ENCODE results near the gene ADAMTS19. TPM values are rescaled to one million over a fixed set of nuclear protein-coding genes. Genes with fewer than 3 reads are reported as not detected.

ADAMTS19 gene
- total and polyA plus RNA-seq, 9 of the 15 experiments (the other 6 are each of a cell fraction or from before 2014, with no cell fraction given) = not detected

GRCh38 chr5:129445379-129445778 is 14.7 kb upstream of the ADAMTS19 start:
- TF ChIP-seq KHSRP (IDR thresholded peaks at IDR 0.05) (no peak), SETDB1 (IDR thresholded peaks at IDR 0.05; ENCODE audit: low read length) (no peak), SAFB (IDR thresholded peaks at IDR 0.05; ENCODE audit: borderline replicate concordance, low read depth, low read length) (no peak), ZKSCAN8 (CRISPR knock-in tag; IDR thresholded peaks at IDR 0.05) (no peak), ELK3 (CRISPR knock-in tag; IDR thresholded peaks at IDR 0.05) (no peak), ZBTB2 (IDR thresholded peaks at IDR 0.05) (no peak), MIER1 (IDR thresholded peaks at IDR 0.05; ENCODE audit: low read depth) (no peak), EWSR1 (IDR thresholded peaks at IDR 0.05; ENCODE audit: borderline replicate concordance, low read depth, partially characterized antibody) (no peak), ZEB2 (IDR thresholded peaks at IDR 0.05) (no peak), ZNF311 (CRISPR knock-in tag; IDR thresholded peaks at IDR 0.05) (no peak), SAFB2 (IDR thresholded peaks at IDR 0.05; ENCODE audit: borderline replicate concordance, low read depth, low read length, severe bottlenecking) (no peak), RCOR1 (IDR thresholded peaks at IDR 0.05; ENCODE audit: borderline replicate concordance in 1 of 2, low read depth in 2 of 2, low read length in 2 of 2) (no peak), ZNF274 (IDR thresholded peaks at IDR 0.05; ENCODE audit: borderline replicate concordance, low read depth, low read length) (no peak), ZNF644 (tag; IDR thresholded peaks at IDR 0.05; ENCODE audit: low read depth) (no peak), SOX6 (IDR thresholded peaks at IDR 0.05) (no peak), E2F5 (CRISPR knock-in tag; IDR thresholded peaks at IDR 0.05) (no peak), PHTF2 (CRISPR knock-in tag; IDR thresholded peaks at IDR 0.05) (no peak), FOS (IDR thresholded peaks at IDR 0.05; ENCODE audit: extremely low read depth, insufficient read length) (no peak), ZNF780A (CRISPR knock-in tag; IDR thresholded peaks at IDR 0.05) (no peak)
- in situ Hi-C loops (cut with MboI) = no loop called here
- CTCF ChIA-PET (ENCODE audit: low intra/inter-chr PET ratio) = no interaction called here
- POLR2A ChIA-PET = no interaction called here
- Histone ChIP-seq H3K9me1 (ENCODE audit: control insufficient read depth, insufficient read depth, low read length) (no peaks in the 10 kb centered on the region), H2AFZ (ENCODE audit: low read depth, low read length) (no peak overlapping the region), H3K4me1 (replicated peaks in 1 of 2; ENCODE audit: control insufficient read depth in 2 of 2, insufficient read depth in 2 of 2, low read length in 2 of 2) (no peaks in the 10 kb centered on the region), H3K4me2 (ENCODE audit: insufficient read depth, low read length) (no peak overlapping the region), H3K9ac (ENCODE audit: insufficient read depth in 1 of 2, low read depth in 2 of 2, low read length in 2 of 2) (no peak overlapping the region), H3K36me3 (ENCODE audit: control insufficient read depth, insufficient read depth, low read length) (no peaks in the 10 kb centered on the region), H3K27ac (ENCODE audit: extremely low read depth, low read depth, low read length) (no peak overlapping the region), H4K20me1 (replicated peaks; ENCODE audit: control insufficient read depth, insufficient read depth, low read length) (no peaks in the 10 kb centered on the region), H3K79me2 (ENCODE audit: control insufficient read depth, insufficient read depth, low read length) (no peaks in the 10 kb centered on the region), H3K27me3 (ENCODE audit: control insufficient read depth in 2 of 2, insufficient read depth in 2 of 2, low read length in 2 of 2) (no peaks in the 10 kb centered on the region), H3K9me3 (replicated peaks; ENCODE audit: control insufficient read depth, insufficient read depth, low read depth, low read length) (peaks cover 4% of the 10 kb centered on the region; the same call in 1 of the 2 replicates), H3K4me3 (no peak overlapping the region)
- WGBS (ENCODE audit: insufficient coverage, low coverage, missing lambda C conversion rate) = 0% methylated on average over 2 of the region's 2 CpGs
- FAIRE-seq = no peak
- DNase-seq (ENCODE audit: extremely low read depth in 1 of 4, low spot score in 3 of 4) = no peak
- intact Hi-C loops (cut with micrococcal nuclease) = no loop called here
- BruUV-seq (replicated peaks) = no TSS peak
- no peak for ATAC-seq

All from K562 (cell line).